H9 (cell line): Measurements from ENCODE around the gene CYP4F2. TPM values are rescaled to one million over a fixed set of nuclear protein-coding genes. Genes with fewer than 3 reads are reported as not detected.
"Not testable (repeated sequence)": the region's sequence is repeated elsewhere in the genome, so short reads cannot be mapped to it uniquely, and the experiment has no call there.

Experiments used
- DNase-seq: peaks from one replicate; pipeline ENCODE4 v3.0.0-alpha.2; 2017
- H2AFZ ChIP-seq: one replicate; pipeline ENCODE4 v1.6.1; 2013; ENCODE audit warnings: mild to moderate bottlenecking, low read length, control low read depth, moderate library complexity
- H2AK5ac ChIP-seq: 2 replicates; pipeline ENCODE4 v1.6.1; 2013; ENCODE audit warnings: low read length, control low read depth, mixed read lengths; ENCODE audit not compliant: insufficient read length
- H2BK120ac ChIP-seq: one replicate; pipeline ENCODE4 v1.6.1; 2013; ENCODE audit warnings: low read depth, mild to moderate bottlenecking, low read length, control low read depth, inconsistent platforms; ENCODE audit not compliant: poor library complexity, severe bottlenecking
- H2BK12ac ChIP-seq: 2 replicates; pipeline ENCODE4 v1.6.1; 2013; ENCODE audit warnings: low read length, control low read depth, mixed read lengths, low read depth; ENCODE audit not compliant: insufficient read length
- H2BK15ac ChIP-seq: 2 replicates; pipeline ENCODE4 v1.6.1; 2013; ENCODE audit warnings: low read depth, low read length, control low read depth
- H2BK20ac ChIP-seq: one replicate; pipeline ENCODE4 v1.6.1; 2013; ENCODE audit warnings: low read depth, mild to moderate bottlenecking, low read length, control low read depth, inconsistent platforms; ENCODE audit not compliant: poor library complexity, severe bottlenecking
- H2BK5ac ChIP-seq: 2 replicates; pipeline ENCODE4 v1.6.1; 2013; ENCODE audit warnings: low read length, control low read depth, mixed read lengths; ENCODE audit not compliant: insufficient read length
- H3K14ac ChIP-seq: 2 replicates; pipeline ENCODE4 v1.6.1; 2013; ENCODE audit warnings: low read length, control low read depth; ENCODE audit not compliant: insufficient read depth
- H3K18ac ChIP-seq: 2 replicates; pipeline ENCODE4 v1.6.1; 2013; ENCODE audit warnings: low read depth, mild to moderate bottlenecking, mixed read lengths, low read length, control low read depth; ENCODE audit not compliant: insufficient read length
- H3K23ac ChIP-seq: 2 replicates; pipeline ENCODE4 v1.6.1; 2013; ENCODE audit warnings: low read length, control low read depth, mixed read lengths, low read depth; ENCODE audit not compliant: insufficient read length
- H3K23me2 ChIP-seq: 2 replicates; pipeline ENCODE4 v1.6.1; 2013; ENCODE audit warnings: low read depth, mild to moderate bottlenecking, mixed read lengths, low read length, control low read depth; ENCODE audit not compliant: insufficient read length, poor library complexity, severe bottlenecking
- H3K27ac ChIP-seq: 2 replicates; pipeline ENCODE4 v1.5.1; 2013; ENCODE audit warnings: low read length, control low read depth, mixed read lengths, low read depth; ENCODE audit not compliant: insufficient read length
- H3K27me3 ChIP-seq: 2 replicates; pipeline ENCODE4 v1.6.1; 2013; ENCODE audit warnings: low read length, control low read depth, inconsistent platforms; ENCODE audit not compliant: insufficient read depth
- H3K4ac ChIP-seq: 2 replicates; pipeline ENCODE4 v1.6.1; 2013; ENCODE audit warnings: low read depth, mild to moderate bottlenecking, control low read depth, inconsistent platforms, low read length, moderate library complexity
- H3K4me1 ChIP-seq: 2 replicates; pipeline ENCODE4 v1.6.1; 2013; ENCODE audit warnings: low read length, control low read depth, inconsistent platforms; ENCODE audit not compliant: insufficient read depth
- H3K4me2 ChIP-seq: 2 replicates; pipeline ENCODE4 v1.6.1; 2013; ENCODE audit warnings: low read length, control low read depth, mixed read lengths; ENCODE audit not compliant: insufficient read length, insufficient read depth
- H3K56ac ChIP-seq: 2 replicates; pipeline ENCODE4 v1.6.1; 2013; ENCODE audit warnings: low read depth, mild to moderate bottlenecking, mixed read lengths, low read length, control low read depth; ENCODE audit not compliant: insufficient read length
- H3K79me1 ChIP-seq: 2 replicates; pipeline ENCODE4 v1.6.1; 2013; ENCODE audit warnings: low read depth, mild to moderate bottlenecking, moderate library complexity, low read length, control low read depth, inconsistent platforms; ENCODE audit not compliant: insufficient read depth, poor library complexity, severe bottlenecking
- H3K79me2 ChIP-seq: 2 replicates; pipeline ENCODE4 v1.6.1; 2013; ENCODE audit warnings: low read length, control low read depth, inconsistent platforms; ENCODE audit not compliant: insufficient read depth
- H3K9ac ChIP-seq: 2 replicates; pipeline ENCODE4 v1.6.1; 2013; ENCODE audit warnings: low read length, control low read depth, mixed read lengths; ENCODE audit not compliant: insufficient read length; ENCODE audit errors: extremely low read depth
- H3K9me3 ChIP-seq: one replicate; pipeline ENCODE4 v1.6.1; 2013; ENCODE audit warnings: low read depth, low read length, inconsistent platforms; ENCODE audit not compliant: control insufficient read depth
- H3T11ph ChIP-seq: one replicate; pipeline ENCODE4 v1.6.1; 2013; ENCODE audit warnings: mild to moderate bottlenecking, low read length, control low read depth, inconsistent platforms
- H4K20me1 ChIP-seq: one replicate; pipeline ENCODE4 v1.6.1; 2013; ENCODE audit not compliant: control insufficient read depth, insufficient read length, insufficient read depth
- H4K5ac ChIP-seq: 2 replicates; pipeline ENCODE4 v1.6.1; 2013; ENCODE audit warnings: low read depth, mild to moderate bottlenecking, mixed read lengths, low read length, control low read depth; ENCODE audit not compliant: insufficient read length
- H4K8ac ChIP-seq: replicated peaks from 2 replicates; pipeline ENCODE4 v1.6.1; 2013; ENCODE audit warnings: low read length, control low read depth, mixed read lengths, low read depth; ENCODE audit not compliant: insufficient read length
- H4K91ac ChIP-seq: 2 replicates; pipeline ENCODE4 v1.6.1; 2013; ENCODE audit warnings: low read depth, mild to moderate bottlenecking, moderate library complexity, mixed read lengths, low read length, control low read depth; ENCODE audit not compliant: insufficient read length
- H3K27ac Mint-ChIP-seq, 3 experiments: 2 replicates in 2 of 3; 3 replicates in 1 of 3; pipeline ENCODE4 v1.8.0; 2020 to 2021; ENCODE audit warnings: mixed read lengths in 3 of 3, mild to moderate bottlenecking in 1 of 3, moderate library complexity in 1 of 3
- H3K27me3 Mint-ChIP-seq: 2 replicates; pipeline ENCODE4 v1.8.0; 2021; ENCODE audit warnings: low read depth, mild to moderate bottlenecking, moderate library complexity, mixed read lengths
- H3K36me3 Mint-ChIP-seq, 3 experiments: 2 replicates in 2 of 3; 3 replicates in 1 of 3; pipeline ENCODE4 v1.8.0; 2020 to 2021; ENCODE audit warnings: low read depth in 3 of 3, mixed read lengths in 3 of 3; ENCODE audit not compliant: insufficient read depth in 1 of 3
- H3K4me1 Mint-ChIP-seq, 2 experiments: 2 replicates each; pipeline ENCODE4 v1.8.0; 2020; ENCODE audit warnings: mixed read lengths in 2 of 2
- H3K4me3 Mint-ChIP-seq, 2 experiments: 2 replicates in 1 of 2; 3 replicates in 1 of 2; pipeline ENCODE4 v1.8.0; 2020 to 2021; ENCODE audit warnings: mild to moderate bottlenecking in 2 of 2, mixed read lengths in 2 of 2, moderate library complexity in 1 of 2
- H3K9me3 Mint-ChIP-seq, 2 experiments: 2 replicates in 1 of 2; 3 replicates in 1 of 2; pipeline ENCODE4 v1.8.0; 2020; ENCODE audit warnings: mild to moderate bottlenecking in 2 of 2, mixed read lengths in 2 of 2, moderate library complexity in 1 of 2
- CTCF ChIP-seq: fragments of 200-600 bp; sonication (generic); conservative IDR thresholded peaks from 3 replicates; pipeline ENCODE4 v1.8.0; 2021; ENCODE audit warnings: antibody characterized with exemption, mild to moderate bottlenecking
- WGBS: extraction: QIAGEN DNeasy Blood & Tissue Kit; methylation state at CpG from one replicate; pipeline ENCODE4 v1.1.7; 2013; ENCODE audit warnings: missing lambda C conversion rate, low lambda C conversion rate, mixed read lengths; ENCODE audit not compliant: insufficient read length; ENCODE audit errors: extremely low coverage; 5-methylcytosine and 5-hydroxymethylcytosine counted together
- total RNA-seq: library from RNA; stranded (reverse); gene quantifications from 2 replicates; pipeline ENCODE4 v1.2.1, GENCODE V29; 2021

Gene CYP4F2
- total RNA-seq, 1 experiment from 2014 or later: not detected

- no CpG with 5 or more reads among the region's 6 CpGs for WGBS
- H3K14ac ChIP-seq: no peak overlapping the region
- no peak overlapping the region for H3K4me3 Mint-ChIP-seq
These were observed 6.4 kb downstream of the CYP4F2 start for GRCh38 chr19:15891434-15891833.

DNA sequence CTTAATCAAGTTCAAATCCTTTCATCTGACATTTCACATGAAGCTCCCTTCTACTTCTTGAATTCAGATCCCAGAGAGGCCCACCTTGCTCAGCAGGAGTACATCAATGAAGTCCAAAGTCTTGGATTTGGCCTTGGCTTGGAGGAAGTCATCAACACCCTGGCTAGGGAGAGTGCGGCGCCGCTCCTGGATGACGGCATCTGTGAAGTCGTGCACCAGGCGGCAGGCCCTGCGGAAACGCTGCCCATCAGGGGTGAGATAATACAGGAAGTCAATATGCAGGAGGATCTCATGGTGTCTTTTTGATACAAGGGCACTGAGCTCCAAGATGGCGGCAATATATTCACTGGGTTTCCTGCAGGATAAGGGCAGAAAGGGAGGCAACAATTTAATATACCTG, 8.5 kb downstream of the CYP4F2 start:
- not testable (repeated sequence) for H3K27ac ChIP-seq, H2BK20ac ChIP-seq, H3K23me2 ChIP-seq, H4K91ac ChIP-seq, H4K8ac ChIP-seq, H4K20me1 ChIP-seq, DNase-seq, H3K4me3 Mint-ChIP-seq, H3K27me3 Mint-ChIP-seq, H3K14ac ChIP-seq, H3K79me2 ChIP-seq, H2AK5ac ChIP-seq, H3K9ac ChIP-seq, H2BK120ac ChIP-seq, H3K23ac ChIP-seq, H3K4me1 ChIP-seq, H2BK15ac ChIP-seq, H3T11ph ChIP-seq, H3K4me2 ChIP-seq, H2AFZ ChIP-seq, H3K36me3 Mint-ChIP-seq, H3K27ac Mint-ChIP-seq, H3K4me1 Mint-ChIP-seq, H4K5ac ChIP-seq, H3K4ac ChIP-seq, H3K18ac ChIP-seq, H2BK12ac ChIP-seq, H3K27me3 ChIP-seq, H2BK5ac ChIP-seq, H3K56ac ChIP-seq, H3K79me1 ChIP-seq
- peaks cover 41 to 43% of the 10 kb centered on the region in 2 experiments for H3K9me3 Mint-ChIP-seq
- H3K9me3 ChIP-seq: peaks cover 99% of the 10 kb centered on the region
- WGBS: no CpG with 5 or more reads among the region's 9 CpGs

More at GRCh38 chr19:15891434-15891833, 6.4 kb downstream of the CYP4F2 start:
- Histone ChIP-seq H3K9ac (no peak overlapping the region), H4K91ac (no peak overlapping the region), H3K4me1 (no peaks in the 10 kb centered on the region), H3K4me2 (no peak overlapping the region), H3K18ac (no peak overlapping the region), H2BK12ac (no peak overlapping the region), H3T11ph (no peak overlapping the region), H3K23me2 (no peaks in the 10 kb centered on the region), H2BK20ac (no peak overlapping the region), H4K8ac (no peak overlapping the region), H3K79me1 (no peaks in the 10 kb centered on the region), H3K9me3 (peaks cover 99% of the 10 kb centered on the region), H3K27me3 (no peaks in the 10 kb centered on the region), H2AK5ac (no peak overlapping the region), H2BK5ac (no peak overlapping the region), H4K5ac (no peak overlapping the region), H2BK15ac (no peak overlapping the region), H2AFZ (no peak overlapping the region), H3K23ac (no peak overlapping the region), H3K27ac (no peak overlapping the region), H3K79me2 (no peaks in the 10 kb centered on the region), H4K20me1 (no peaks in the 10 kb centered on the region), H3K56ac (no peak overlapping the region), H2BK120ac (no peak overlapping the region), H3K4ac (no peak overlapping the region)
- Mint-ChIP-seq H3K36me3 (peaks cover 0 to 25% (median 7%) of the 10 kb centered on the region in 3 experiments; a peak in 4 of 7 replicates), H3K4me1 (no peaks in the 10 kb centered on the region), H3K27ac (no peak overlapping the region), H3K9me3 (peaks cover 48 to 50% of the 10 kb centered on the region in 2 experiments), H3K27me3 (no peaks in the 10 kb centered on the region; the same call in 1 of the 2 replicates)
- no peak for DNase-seq
- TF ChIP-seq CTCF: no peak
